ENCODE data around the gene ISY1.

DNA sequence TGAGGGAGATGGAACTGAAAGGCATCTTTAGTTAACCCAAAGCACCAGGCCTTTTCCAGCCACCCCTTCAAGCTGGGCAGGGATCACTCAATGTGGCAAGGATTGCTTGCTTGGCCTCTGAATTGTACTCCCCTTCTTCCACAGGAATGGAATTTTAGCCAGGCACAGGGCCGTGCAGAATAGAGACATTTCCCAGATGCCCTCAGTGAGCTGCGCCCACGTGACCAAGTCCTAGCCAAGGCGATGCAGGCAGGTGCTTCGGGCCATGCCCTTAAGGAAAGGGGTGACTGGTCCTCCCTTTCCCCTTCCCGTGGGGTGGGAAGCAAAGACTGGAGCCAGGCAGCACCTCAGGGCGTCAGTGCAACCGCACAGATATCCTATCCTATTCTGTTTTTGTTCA lies 82.4 kb downstream of the ISY1 start:
- TF ChIP-seq POLR2A (IDR thresholded peaks at IDR 0.05; ENCODE audit: borderline replicate concordance, extremely low read depth, insufficient read depth, insufficient read length) (no peak), POLR2AphosphoS5 (IDR thresholded peaks at IDR 0.05; ENCODE audit: low read depth, low read length) (no peak), CEBPB (IDR thresholded peaks at IDR 0.05; ENCODE audit: low read depth) (no peak), SIN3A (IDR thresholded peaks at IDR 0.05; ENCODE audit: low read depth) (no peak), EZH2 (IDR thresholded peaks at IDR 0.05) (no peak), RAD21 (IDR thresholded peaks at IDR 0.05; ENCODE audit: low read depth) (no peak)
- TF ChIP-seq, protein P1, sequence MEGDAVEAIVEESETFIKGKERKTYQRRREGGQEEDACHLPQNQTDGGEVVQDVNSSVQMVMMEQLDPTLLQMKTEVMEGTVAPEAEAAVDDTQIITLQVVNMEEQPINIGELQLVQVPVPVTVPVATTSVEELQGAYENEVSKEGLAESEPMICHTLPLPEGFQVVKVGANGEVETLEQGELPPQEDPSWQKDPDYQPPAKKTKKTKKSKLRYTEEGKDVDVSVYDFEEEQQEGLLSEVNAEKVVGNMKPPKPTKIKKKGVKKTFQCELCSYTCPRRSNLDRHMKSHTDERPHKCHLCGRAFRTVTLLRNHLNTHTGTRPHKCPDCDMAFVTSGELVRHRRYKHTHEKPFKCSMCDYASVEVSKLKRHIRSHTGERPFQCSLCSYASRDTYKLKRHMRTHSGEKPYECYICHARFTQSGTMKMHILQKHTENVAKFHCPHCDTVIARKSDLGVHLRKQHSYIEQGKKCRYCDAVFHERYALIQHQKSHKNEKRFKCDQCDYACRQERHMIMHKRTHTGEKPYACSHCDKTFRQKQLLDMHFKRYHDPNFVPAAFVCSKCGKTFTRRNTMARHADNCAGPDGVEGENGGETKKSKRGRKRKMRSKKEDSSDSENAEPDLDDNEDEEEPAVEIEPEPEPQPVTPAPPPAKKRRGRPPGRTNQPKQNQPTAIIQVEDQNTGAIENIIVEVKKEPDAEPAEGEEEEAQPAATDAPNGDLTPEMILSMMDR (IDR thresholded peaks at IDR 0.05 in 2 of 3, conservative IDR thresholded peaks at IDR 0.05 in 1 of 3; ENCODE audit: borderline replicate concordance in 1 of 3, insufficient read depth in 1 of 3, low read depth in 2 of 3, low read length in 2 of 3): no peak
- TF ChIP-seq, protein P2, sequence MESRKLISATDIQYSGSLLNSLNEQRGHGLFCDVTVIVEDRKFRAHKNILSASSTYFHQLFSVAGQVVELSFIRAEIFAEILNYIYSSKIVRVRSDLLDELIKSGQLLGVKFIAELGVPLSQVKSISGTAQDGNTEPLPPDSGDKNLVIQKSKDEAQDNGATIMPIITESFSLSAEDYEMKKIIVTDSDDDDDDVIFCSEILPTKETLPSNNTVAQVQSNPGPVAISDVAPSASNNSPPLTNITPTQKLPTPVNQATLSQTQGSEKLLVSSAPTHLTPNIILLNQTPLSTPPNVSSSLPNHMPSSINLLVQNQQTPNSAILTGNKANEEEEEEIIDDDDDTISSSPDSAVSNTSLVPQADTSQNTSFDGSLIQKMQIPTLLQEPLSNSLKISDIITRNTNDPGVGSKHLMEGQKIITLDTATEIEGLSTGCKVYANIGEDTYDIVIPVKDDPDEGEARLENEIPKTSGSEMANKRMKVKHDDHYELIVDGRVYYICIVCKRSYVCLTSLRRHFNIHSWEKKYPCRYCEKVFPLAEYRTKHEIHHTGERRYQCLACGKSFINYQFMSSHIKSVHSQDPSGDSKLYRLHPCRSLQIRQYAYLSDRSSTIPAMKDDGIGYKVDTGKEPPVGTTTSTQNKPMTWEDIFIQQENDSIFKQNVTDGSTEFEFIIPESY (IDR thresholded peaks at IDR 0.05; ENCODE audit: extremely low read depth, insufficient replicate concordance, low read length): no peak

Data from HCT116 (cell line).